Placental pericyte (primary cell): ENCODE measurements around the gene INPP5E. TPM values are rescaled to one million over a fixed set of nuclear protein-coding genes. Genes with fewer than 3 reads are reported as not detected.

Source experiments
- total RNA-seq: library from RNA; depleted of rRNA; stranded (reverse); fragments of >200 nt; gene quantifications from 2 replicates; pipeline ENCODE4 v1.2.3, GENCODE V29; 2012

INPP5E gene
- 6.8 and 14.7 TPM in 2 replicates for total RNA-seq

GRCh38 chr9:136439481-136440408, at the start of gene INPP5E:
Gene INPP5E, minus strand, starts transcription at chr9:136439845. Its CDS starts 426 bp downstream, at chr9:136439419.

GRCh38 chr9:136482793-136483588, 43.3 kb upstream of the INPP5E start, which contains the start of gene SEC16A:
Gene SEC16A, minus strand, starts transcription at chr9:136483040. Its CDS starts 5,425 bp downstream, at chr9:136477615.

GRCh38 chr9:136410500-136411287, 29.0 kb downstream of the INPP5E start, which contains the start of the genes ENTR1 and PMPCA:
Gene ENTR1, minus strand, starts transcription at chr9:136410614. Its CDS starts 217 bp downstream, at chr9:136410397.
Gene PMPCA, plus strand, starts transcription at chr9:136410658. Its CDS starts 11 bp downstream, at chr9:136410669.

GRCh38 chr9:136400038-136400834, 39.4 kb downstream of the INPP5E start, which contains the start of gene SNAPC4:
Gene SNAPC4, minus strand, starts transcription at chr9:136400170. Its CDS starts 1,742 bp downstream, at chr9:136398428.

Other genes with a start within 250 kb of the INPP5E start
- gene LHX3, start 234.7 kb downstream of the INPP5E start, total RNA-seq = not detected in 2 replicates
- 12.5 and 19.3 TPM in 2 replicates for gene QSOX2, start 194.0 kb downstream of the INPP5E start, total RNA-seq
- not detected in 2 replicates for gene CCDC187, start 135.8 kb downstream of the INPP5E start, total RNA-seq
- 41.4 and 67.7 TPM in 2 replicates for gene GPSM1, start 112.3 kb downstream of the INPP5E start, total RNA-seq
- gene DNLZ, start 76.1 kb downstream of the INPP5E start, total RNA-seq = 7.0 and 27.6 TPM in 2 replicates
- gene CARD9, start 66.2 kb downstream of the INPP5E start, total RNA-seq = 3.9 and 12.9 TPM in 2 replicates
- gene SNAPC4, start 39.7 kb downstream of the INPP5E start, total RNA-seq = 7.7 and 9.6 TPM in 2 replicates
- 37.9 and 47.8 TPM in 2 replicates for gene ENTR1, start 29.2 kb downstream of the INPP5E start, total RNA-seq
- gene PMPCA, start 29.2 kb downstream of the INPP5E start, total RNA-seq = 41.1 and 62.1 TPM in 2 replicates
- 58.6 and 62.4 TPM in 2 replicates for gene SEC16A, start 43.2 kb upstream of the INPP5E start, total RNA-seq
- gene NOTCH1, start 106.2 kb upstream of the INPP5E start, total RNA-seq = 30.4 and 32.9 TPM in 2 replicates
- gene EGFL7, start 223.1 kb upstream of the INPP5E start, total RNA-seq = 5.7 and 17.9 TPM in 2 replicates
- gene AGPAT2, start 247.6 kb upstream of the INPP5E start, total RNA-seq = 41.1 and 53.5 TPM in 2 replicates